Measurements from ENCODE around the gene ZFYVE28. TPM values are rescaled to one million over a fixed set of nuclear protein-coding genes. Genes with fewer than 3 reads are reported as not detected.
A peak's percentile ranks its signal among the peaks of the same experiment; 100 is the strongest.

The ZFYVE28 gene
- total and polyA plus RNA-seq, 8 donors, result 2.2 to 12.4 (median 3.9) TPM

DNA sequence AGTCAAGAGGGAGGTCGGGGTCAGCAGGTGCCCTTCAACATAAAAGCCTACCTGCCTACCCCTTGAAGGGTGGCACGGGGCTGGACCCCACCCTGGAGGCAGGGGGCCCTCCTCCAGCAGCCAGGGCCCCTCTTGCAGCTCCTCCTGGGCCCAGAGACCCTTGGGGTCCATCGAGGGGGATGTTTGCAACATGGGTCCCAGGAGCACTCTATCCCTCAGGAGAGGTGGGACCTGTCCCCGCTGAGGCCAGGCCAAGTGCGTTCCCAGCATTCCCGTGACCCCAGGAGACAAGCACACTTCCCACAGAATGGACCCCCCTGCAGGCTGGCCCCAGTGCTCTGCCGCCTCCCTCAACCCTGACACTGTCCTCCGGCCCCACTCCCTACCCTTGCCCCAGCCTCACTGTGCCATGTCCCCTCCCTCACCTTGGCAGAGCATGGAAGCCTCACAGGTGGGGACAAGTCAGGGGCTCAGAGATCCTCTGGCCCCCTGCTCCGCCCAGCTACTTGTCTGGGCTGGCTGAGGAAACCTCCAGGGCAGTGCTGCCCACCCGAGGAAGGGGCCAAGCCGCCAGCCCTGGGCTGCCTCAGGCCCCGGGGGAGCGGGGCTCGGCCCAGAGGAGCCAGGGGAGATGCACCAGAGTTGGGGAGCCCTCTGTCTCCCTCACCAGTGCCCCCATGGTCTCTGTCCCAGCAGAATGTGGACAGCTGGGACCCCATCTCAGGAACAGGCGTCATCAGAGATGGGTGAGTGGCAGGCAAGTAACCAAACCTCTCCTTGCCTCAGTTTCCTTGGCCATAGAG, 158.7 kb downstream of the ZFYVE28 start:
- peak overlapping the region in 1 of 2 donors; percentile 74 for H3K27ac ChIP-seq

DNA sequence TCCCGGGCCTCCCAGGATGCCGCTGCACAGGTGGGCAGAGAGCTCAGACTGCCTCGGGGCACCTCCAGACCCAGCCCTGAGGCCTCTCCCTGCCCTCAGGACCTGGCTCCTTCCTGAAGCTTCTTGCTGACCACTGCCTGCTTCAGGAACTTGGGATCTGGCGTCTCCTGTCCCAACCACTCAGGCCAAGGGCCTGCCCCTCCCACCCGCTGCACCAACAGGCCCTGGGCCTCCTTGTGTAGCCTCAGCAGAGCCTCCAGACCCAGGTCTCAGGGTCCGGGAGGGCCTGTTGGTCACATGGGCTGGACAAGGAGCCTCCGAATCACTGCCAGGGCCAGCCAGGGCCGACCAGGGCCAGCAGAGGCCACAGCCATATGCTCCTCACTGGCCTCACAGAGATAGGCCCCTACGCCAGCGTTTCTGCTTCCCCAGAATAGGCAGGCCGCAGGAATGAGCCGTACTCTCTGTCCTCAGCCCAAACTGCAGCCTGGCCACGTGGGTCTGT, 159.4 kb downstream of the ZFYVE28 start:
- TF ChIP-seq, protein P1, sequence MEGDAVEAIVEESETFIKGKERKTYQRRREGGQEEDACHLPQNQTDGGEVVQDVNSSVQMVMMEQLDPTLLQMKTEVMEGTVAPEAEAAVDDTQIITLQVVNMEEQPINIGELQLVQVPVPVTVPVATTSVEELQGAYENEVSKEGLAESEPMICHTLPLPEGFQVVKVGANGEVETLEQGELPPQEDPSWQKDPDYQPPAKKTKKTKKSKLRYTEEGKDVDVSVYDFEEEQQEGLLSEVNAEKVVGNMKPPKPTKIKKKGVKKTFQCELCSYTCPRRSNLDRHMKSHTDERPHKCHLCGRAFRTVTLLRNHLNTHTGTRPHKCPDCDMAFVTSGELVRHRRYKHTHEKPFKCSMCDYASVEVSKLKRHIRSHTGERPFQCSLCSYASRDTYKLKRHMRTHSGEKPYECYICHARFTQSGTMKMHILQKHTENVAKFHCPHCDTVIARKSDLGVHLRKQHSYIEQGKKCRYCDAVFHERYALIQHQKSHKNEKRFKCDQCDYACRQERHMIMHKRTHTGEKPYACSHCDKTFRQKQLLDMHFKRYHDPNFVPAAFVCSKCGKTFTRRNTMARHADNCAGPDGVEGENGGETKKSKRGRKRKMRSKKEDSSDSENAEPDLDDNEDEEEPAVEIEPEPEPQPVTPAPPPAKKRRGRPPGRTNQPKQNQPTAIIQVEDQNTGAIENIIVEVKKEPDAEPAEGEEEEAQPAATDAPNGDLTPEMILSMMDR (IDR thresholded peaks at IDR 0.05), result no peak
- DNase-seq (peak in 1 of 4 donors; percentile 31), ATAC-seq (no peak)
- Histone ChIP-seq H3K27me3 (no peaks in the 10 kb centered on the region), H3K9me3 (no peaks in the 10 kb centered on the region), H3K36me3 (peaks cover 0 to 27% of the 10 kb centered on the region in 2 donors), H3K27ac (peak overlapping the region in 1 of 2 donors; percentile 20), H3K4me3 (no peak overlapping the region), H3K4me1 (peaks cover 51 to 77% of the 10 kb centered on the region in 2 donors)
- intact Hi-C loops (cut with DNase I), result no loop called here

More for the DNA sequence above, 158.7 kb downstream of the ZFYVE28 start:
- intact Hi-C loops (cut with DNase I), result no loop called here
- Histone ChIP-seq H3K36me3 (peaks cover 0 to 22% of the 10 kb centered on the region in 2 donors), H3K4me1 (peaks cover 51 to 74% of the 10 kb centered on the region in 2 donors), H3K27me3 (no peaks in the 10 kb centered on the region), H3K9me3 (no peaks in the 10 kb centered on the region), H3K4me3 (peak overlapping the region; percentile 89 to 93)
- ATAC-seq, result no peak
- TF ChIP-seq, protein P1 (IDR thresholded peaks at IDR 0.05), result no peak
- peak in 2 of 4 donors; percentile 30 to 67 for DNase-seq

DNA sequence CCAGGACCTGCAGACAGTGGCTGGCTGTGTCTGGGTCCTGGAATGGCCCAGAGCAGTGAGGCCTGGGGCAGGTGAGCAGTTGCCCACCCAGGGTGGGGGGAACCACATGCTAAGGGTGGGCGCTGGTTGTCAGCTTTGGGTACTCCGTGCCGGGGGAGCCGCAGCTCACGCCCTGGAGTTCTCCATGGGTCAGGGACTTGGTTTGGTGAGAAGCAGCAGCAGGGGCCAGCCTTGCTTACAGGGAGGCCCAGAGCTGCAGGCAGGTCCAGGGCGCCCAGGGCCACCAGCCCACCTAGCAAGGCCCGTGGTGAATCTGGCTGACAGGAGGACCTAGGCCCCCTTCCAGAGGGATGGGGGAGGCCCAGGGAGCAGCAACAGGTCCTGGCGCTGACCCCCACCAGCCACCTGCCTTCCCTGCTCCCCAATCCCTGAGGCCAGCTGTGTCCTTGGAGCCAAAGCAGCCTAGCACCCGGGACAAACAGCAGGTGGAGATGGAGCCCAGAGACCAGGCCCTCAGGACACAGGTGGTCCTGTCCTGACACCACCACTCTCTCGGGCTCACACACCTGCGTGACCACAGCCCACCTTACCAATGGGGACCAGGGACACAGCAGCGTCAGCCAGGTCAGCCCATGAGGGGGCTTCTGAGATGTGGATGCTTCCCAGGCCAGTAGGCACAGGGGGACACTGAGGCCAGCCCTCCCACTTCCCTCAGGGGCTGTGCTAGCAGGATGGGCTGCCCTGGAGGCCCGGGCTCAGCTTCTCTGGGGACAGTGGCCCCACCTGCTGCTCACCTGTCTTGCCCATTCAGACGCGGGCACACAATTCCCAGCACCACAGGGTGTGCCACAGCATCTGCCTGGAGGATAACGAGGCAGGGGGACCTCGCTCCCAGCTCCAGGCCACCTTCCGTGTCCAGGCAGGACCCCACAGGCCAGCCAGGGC, 160.1 kb downstream of the ZFYVE28 start:
- no peaks in the 10 kb centered on the region for H3K27me3 ChIP-seq
- H3K4me3 ChIP-seq, result no peak overlapping the region
- peaks cover 51 to 75% of the 10 kb centered on the region in 2 donors for H3K4me1 ChIP-seq
- no peak for ATAC-seq
- TF ChIP-seq, protein P1 (IDR thresholded peaks at IDR 0.05), result no peak
- intact Hi-C loops (cut with DNase I), result no loop called here
- no peaks in the 10 kb centered on the region for H3K9me3 ChIP-seq
- peak in 2 of 4 donors; percentile 24 to 73 for DNase-seq
- peak overlapping the region in 1 of 2 donors; percentile 79 for H3K27ac ChIP-seq
- H3K36me3 ChIP-seq, result peaks cover 0 to 34% of the 10 kb centered on the region in 2 donors

DNA sequence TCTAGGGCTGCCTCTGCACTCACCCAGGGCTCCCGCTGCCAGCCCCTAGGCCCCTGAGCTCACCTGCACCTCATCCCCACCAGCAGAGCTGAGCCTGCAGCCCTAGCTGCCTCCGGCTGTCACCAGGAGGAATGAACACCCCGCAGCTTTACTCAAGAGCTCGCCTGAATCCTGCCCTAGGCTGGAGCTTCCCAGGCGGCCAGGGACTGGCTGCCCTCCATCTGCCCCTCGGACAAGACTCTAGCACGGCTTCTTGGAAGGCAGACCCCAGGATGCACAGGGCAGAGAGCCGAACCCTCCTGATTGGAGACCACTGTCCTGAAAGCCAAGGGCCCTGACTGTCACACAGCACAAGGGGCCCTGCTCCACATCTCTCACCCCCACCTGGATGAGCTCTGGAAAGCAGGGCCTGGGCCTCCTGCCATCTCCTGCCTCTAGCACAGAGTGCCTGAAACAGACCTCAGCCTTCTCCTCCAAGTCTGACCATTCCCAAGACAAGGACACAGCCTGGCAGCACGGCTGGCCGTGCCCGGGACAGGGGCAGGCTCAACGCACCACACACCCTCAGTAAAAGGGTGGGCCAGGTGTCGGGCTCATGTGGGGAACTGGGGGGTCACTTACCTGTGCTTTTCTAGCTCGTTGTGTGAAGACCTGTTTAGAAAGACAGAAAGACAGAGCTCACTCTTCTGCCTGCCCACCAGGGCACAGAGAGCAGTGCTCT, 160.9 kb downstream of the ZFYVE28 start:
- no peaks in the 10 kb centered on the region for H3K27me3 ChIP-seq
- intact Hi-C loops (cut with DNase I), result no loop called here

More for the DNA sequence above, 160.9 kb downstream of the ZFYVE28 start:
- peak in 2 of 4 donors; percentile 24 to 61 for DNase-seq
- Histone ChIP-seq H3K9me3 (no peaks in the 10 kb centered on the region), H3K4me1 (peaks cover 44 to 67% of the 10 kb centered on the region in 2 donors), H3K4me3 (no peak overlapping the region), H3K36me3 (peaks cover 0 to 43% of the 10 kb centered on the region in 2 donors), H3K27ac (peak overlapping the region; percentile 73 to 79)
- ATAC-seq, result no peak
- TF ChIP-seq, protein P1 (IDR thresholded peaks at IDR 0.05), result no peak
